LNCAP (cell line): ENCODE data around the gene SAMHD1.

ENCODE experiments used
- TF ChIP-seq, protein P1 (sequence below): fragments of 450-650 bp; IDR thresholded peaks from 2 replicates; pipeline ENCODE4 v1.5.1; 2017; ENCODE audit warnings: mild to moderate bottlenecking

The SAMHD1 gene

DNA sequence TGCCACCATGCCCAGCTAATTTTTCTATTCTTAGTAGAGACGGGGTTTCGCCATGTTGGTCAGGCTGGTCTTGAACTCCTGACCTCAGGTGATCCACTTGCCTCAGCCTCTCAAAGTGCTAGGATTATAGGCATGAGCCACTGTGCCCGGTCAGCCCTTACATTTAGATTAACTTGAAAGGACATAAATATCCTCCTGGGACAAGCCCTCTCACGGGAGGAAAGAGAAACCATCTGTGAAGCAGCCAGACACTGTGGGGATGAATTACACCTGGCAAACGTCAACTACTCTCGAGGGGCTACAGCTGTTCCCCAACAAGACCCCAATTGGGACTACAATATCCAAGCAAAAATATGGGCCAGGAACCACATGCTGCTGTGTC is 32.7 kb upstream of the SAMHD1 start:
- TF ChIP-seq, protein P1, sequence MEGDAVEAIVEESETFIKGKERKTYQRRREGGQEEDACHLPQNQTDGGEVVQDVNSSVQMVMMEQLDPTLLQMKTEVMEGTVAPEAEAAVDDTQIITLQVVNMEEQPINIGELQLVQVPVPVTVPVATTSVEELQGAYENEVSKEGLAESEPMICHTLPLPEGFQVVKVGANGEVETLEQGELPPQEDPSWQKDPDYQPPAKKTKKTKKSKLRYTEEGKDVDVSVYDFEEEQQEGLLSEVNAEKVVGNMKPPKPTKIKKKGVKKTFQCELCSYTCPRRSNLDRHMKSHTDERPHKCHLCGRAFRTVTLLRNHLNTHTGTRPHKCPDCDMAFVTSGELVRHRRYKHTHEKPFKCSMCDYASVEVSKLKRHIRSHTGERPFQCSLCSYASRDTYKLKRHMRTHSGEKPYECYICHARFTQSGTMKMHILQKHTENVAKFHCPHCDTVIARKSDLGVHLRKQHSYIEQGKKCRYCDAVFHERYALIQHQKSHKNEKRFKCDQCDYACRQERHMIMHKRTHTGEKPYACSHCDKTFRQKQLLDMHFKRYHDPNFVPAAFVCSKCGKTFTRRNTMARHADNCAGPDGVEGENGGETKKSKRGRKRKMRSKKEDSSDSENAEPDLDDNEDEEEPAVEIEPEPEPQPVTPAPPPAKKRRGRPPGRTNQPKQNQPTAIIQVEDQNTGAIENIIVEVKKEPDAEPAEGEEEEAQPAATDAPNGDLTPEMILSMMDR: no peak

DNA sequence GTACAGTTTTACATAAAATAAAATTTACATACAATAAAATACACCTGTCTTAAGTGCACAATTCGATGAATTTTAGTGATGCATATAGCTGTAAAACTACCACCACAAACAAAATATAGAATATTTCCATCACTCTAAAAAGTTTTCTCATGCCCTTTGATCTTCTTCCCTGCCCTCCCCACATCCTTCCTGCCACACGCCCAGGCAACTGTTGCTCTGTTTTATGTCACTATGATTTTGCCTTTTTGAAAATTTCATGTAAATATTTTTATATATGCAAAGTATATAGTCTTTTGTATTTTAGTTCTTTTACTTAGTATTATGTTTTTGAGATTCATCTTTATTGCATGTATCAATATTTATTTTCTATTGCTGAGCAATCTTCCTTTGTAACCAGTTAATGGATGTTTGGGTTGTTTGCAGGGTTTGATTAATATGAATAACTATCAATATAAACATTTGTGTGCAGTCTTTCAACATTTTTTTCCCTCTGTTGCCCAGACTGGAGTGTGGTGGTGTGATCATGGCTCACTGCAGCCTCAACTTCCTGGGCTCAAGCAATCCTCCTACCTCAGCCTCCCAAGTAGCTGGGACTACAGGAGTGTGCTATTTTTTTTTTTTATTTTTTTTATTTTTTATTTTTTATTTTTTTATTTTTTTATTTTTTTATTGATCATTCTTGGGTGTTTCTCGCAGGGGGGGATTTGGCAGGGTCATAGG is 23.8 kb upstream of the SAMHD1 start:
- TF ChIP-seq, protein P1: no peak

DNA sequence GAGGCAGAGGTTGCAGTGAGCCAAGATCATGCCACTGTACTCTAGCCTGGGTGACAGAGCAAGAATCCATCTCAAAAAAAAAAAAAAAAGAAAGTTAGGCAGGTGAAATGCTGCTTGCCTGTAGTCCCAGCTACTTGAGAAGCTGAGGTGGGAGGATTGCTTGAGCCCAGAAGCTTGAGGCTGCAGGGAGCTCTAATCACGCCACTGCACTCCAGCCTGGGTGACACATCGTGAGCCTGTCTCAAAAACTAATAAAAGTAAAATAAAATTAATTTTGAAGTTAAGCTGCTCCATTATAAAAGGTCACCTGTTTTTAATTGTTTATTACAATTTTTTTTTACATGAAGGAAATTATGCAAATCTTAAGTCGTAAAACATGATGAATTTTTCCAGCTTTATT is 23.2 kb upstream of the SAMHD1 start:
- TF ChIP-seq, protein P1: no peak

DNA sequence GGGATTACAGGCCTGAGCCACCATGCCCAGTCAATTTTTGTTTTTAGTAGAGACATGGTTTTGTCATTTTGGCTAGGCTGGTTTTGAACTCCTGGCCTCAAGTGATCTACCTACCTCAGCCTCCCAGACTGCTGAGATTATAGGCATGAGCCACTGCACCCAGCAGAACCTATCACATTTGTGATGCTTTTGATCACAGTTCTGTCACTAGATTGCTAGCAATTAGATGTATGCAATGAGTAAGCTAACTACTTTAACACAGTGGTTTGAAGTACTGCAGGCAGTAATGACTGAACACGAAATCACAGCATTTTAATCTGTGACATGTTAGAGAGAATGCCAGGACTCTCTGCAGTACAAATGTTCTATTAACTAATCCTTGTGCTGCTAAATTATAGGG is 19.6 kb upstream of the SAMHD1 start:
- TF ChIP-seq, protein P1: no peak

DNA sequence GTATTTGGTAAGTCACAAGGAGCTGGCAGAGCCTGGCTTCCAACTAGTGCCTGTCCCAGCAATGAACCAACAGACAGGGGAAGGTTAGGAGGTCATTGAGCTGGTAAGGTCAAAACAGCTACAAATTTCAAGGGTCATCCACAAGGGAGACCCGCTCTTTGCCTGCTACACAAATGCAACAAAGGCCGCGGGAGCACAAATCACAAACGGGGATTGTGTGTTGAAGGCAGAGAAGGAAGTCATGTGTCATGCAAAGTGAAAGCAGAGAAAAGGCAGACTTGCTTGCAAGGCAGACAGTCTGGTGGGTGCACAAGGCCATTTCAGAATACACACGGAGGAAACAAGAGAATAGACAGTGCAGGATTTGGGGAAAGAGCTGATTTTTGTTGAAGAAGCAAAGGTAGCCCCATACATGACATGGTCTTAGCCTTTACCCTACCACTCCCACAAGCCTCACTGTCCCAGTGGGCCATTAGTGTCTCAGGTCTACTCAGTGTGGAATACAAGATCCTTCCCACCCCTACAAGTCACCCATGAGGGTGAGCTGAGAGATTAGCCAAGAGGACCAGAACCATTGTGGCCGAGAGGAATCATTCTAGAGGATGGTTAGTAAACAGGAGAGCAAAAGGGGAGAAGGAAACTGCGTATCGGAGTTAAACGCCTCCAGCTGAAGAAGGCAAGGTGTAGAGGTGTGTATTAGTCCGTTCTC is 18.1 kb upstream of the SAMHD1 start:
- TF ChIP-seq, protein P1: no peak

DNA sequence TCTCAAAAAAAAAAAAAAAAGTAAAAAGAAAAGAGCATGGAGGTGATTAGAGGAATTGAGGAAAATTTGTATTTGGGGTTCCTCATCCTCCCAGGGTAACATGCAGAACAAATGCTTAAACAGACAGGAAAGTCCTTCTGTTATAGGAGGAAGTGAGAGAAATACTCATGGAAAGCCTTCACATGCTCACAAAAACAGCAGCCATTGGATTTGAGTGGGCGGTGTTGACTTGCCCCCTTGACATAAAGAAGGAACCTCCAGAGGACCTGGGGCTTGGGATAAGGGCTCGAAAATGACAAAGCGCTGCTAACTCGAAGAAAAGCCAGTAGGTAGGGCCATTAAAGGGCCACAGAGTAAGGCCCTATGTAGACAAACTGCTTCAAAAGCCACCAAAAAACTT is 17.5 kb upstream of the SAMHD1 start:
- TF ChIP-seq, protein P1: no peak

DNA sequence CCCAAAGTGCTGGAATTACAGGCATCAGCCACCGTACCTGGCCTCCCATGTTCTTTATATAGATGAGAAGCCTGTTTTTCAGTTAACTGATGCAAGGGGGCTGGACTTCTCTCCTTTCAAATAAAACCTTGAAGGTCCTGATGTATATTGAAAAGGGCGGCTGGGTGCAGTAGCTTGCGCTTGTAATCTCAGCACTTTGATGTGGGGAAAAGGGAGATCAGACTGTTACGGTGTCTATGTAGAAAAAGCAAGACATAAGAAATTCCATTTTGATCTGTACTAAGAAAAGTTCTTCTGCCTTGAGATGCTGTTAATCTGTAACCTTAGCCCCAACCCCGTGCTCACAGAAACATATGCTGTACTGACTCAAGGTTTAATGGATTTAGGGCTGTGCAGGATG is 16.1 kb upstream of the SAMHD1 start:
- TF ChIP-seq, protein P1: no peak
